Measurements from ENCODE around the gene UBR4.
"Not testable (repeated sequence)": the region's sequence is repeated elsewhere in the genome, so short reads cannot be mapped to it uniquely, and the experiment has no call there.

UBR4 gene

GRCh38 chr1:19209990-19210771 is at the start of gene UBR4:
Gene UBR4, minus strand, starts transcription at chr1:19210266. Its CDS starts 18 bp downstream, at chr1:19210248.
- peak; percentile 89 to 90 for DNase-seq

GRCh38 chr1:19258353-19258752 is 48.3 kb upstream of the UBR4 start:
- DNase-seq: no peak

GRCh38 chr1:19257178-19257914 is 47.3 kb upstream of the UBR4 start:
- no peak for DNase-seq

GRCh38 chr1:19256301-19256700 is 46.2 kb upstream of the UBR4 start:
- DNase-seq: not testable (repeated sequence)

- no peak for DNase-seq
Measured at GRCh38 chr1:19255288-19255687, 45.2 kb upstream of the UBR4 start.

GRCh38 chr1:19254416-19254815 is 44.4 kb upstream of the UBR4 start:
- no peak for DNase-seq

- peak; percentile 68 to 83 for DNase-seq
Measured at GRCh38 chr1:19251305-19252196, 41.5 kb upstream of the UBR4 start, which contains the start of the genes EMC1 and MRTO4. Gene EMC1, minus strand, starts transcription at chr1:19251524. Its CDS starts 15 bp downstream, at chr1:19251509. Gene MRTO4, plus strand, starts transcription at chr1:19251805. Its CDS starts 31 bp downstream, at chr1:19251836.

- no peak for DNase-seq
Measured at GRCh38 chr1:19250629-19251304, 40.7 kb upstream of the UBR4 start.

GRCh38 chr1:19240673-19241538 is 30.8 kb upstream of the UBR4 start:
- peak; percentile 24 to 32 for DNase-seq

GRCh38 chr1:19239876-19240275 is 29.8 kb upstream of the UBR4 start:
- no peak for DNase-seq

- DNase-seq: no peak
Measured at GRCh38 chr1:19234224-19234623, 24.2 kb upstream of the UBR4 start.

GRCh38 chr1:19232524-19232846 is 22.4 kb upstream of the UBR4 start:
- DNase-seq: no peak

- DNase-seq: peak in 1 of 2 donors; percentile 25
Measured at GRCh38 chr1:19231736-19232523, 21.9 kb upstream of the UBR4 start.

- no peak for DNase-seq
Measured at GRCh38 chr1:19229828-19230325, 19.8 kb upstream of the UBR4 start.

- peak in 1 of 2 donors; percentile 4 for DNase-seq
Measured at GRCh38 chr1:19229229-19229628, 19.2 kb upstream of the UBR4 start.

- DNase-seq: no peak
Measured at GRCh38 chr1:19222979-19223824, 13.1 kb upstream of the UBR4 start.

GRCh38 chr1:19222573-19222972 is 12.5 kb upstream of the UBR4 start:
- DNase-seq: no peak

GRCh38 chr1:19220991-19221390 is 10.9 kb upstream of the UBR4 start:
- DNase-seq: no peak
